HepG2 (cell line): Measurements from ENCODE around the gene CRIM1. TPM values are rescaled to one million over a fixed set of nuclear protein-coding genes. Genes with fewer than 3 reads are reported as not detected.

Experiments
- CREB1 ChIP-seq, 2 experiments: fragments of 450-650 bp in 1 of 2; IDR thresholded peaks; 2 replicates each; pipeline ENCODE4 v1.6.1; 2016 to 2017; ENCODE audit warnings: control low read depth in 1 of 2, mild to moderate bottlenecking in 1 of 2, missing compliant biosample characterization in 1 of 2, missing genetic modification characterization in 1 of 2
- ESRRA ChIP-seq: sonication (generic); formaldehyde crosslinking; IDR thresholded peaks from 2 replicates; pipeline ENCODE4 v1.5.1; 2020; ENCODE audit warnings: mild to moderate bottlenecking, low read depth, missing genetic modification reagents
- ETV5 ChIP-seq: IDR thresholded peaks from 2 replicates; pipeline ENCODE4 v1.6.1; 2018; ENCODE audit warnings: missing biosample characterization, missing genetic modification reagents, inconsistent platforms, borderline replicate concordance
- IRF2 ChIP-seq: IDR thresholded peaks from 2 replicates; pipeline ENCODE4 v1.6.1; 2018; ENCODE audit warnings: missing genetic modification reagents, missing compliant biosample characterization
- PCBP1 ChIP-seq: fragments of 200-400 bp; formaldehyde crosslinking; IDR thresholded peaks from 2 replicates; pipeline ENCODE4 v1.6.1; 2017; ENCODE audit warnings: mild to moderate bottlenecking, low read depth, low read length, borderline replicate concordance
- SMAD9 ChIP-seq: sonication (generic); formaldehyde crosslinking; IDR thresholded peaks from 2 replicates; pipeline ENCODE4 v1.5.1; 2020; ENCODE audit warnings: mild to moderate bottlenecking, missing genetic modification reagents
- ZNF225 ChIP-seq: sonication (generic); formaldehyde crosslinking; IDR thresholded peaks from 2 replicates; pipeline ENCODE4 v1.4.0; 2020; ENCODE audit warnings: mild to moderate bottlenecking, missing genetic modification reagents
- ZNF331 ChIP-seq: sonication (generic); formaldehyde crosslinking; IDR thresholded peaks from 2 replicates; pipeline ENCODE4 v1.4.0; 2020; ENCODE audit warnings: missing genetic modification reagents
- ZNF460 ChIP-seq: sonication (generic); formaldehyde crosslinking; IDR thresholded peaks from 2 replicates; pipeline ENCODE4 v1.5.1; 2020; ENCODE audit warnings: missing genetic modification reagents, mild to moderate bottlenecking, borderline replicate concordance
- ZNF501 ChIP-seq: sonication (generic); formaldehyde crosslinking; IDR thresholded peaks from 2 replicates; pipeline ENCODE4 v1.5.1; 2020; ENCODE audit warnings: mild to moderate bottlenecking, moderate library complexity, missing genetic modification reagents
- ZNF558 ChIP-seq: sonication (generic); formaldehyde crosslinking; IDR thresholded peaks from 2 replicates; pipeline ENCODE4 v1.9.0; 2022; ENCODE audit warnings: mild to moderate bottlenecking, missing genetic modification reagents, borderline replicate concordance
- ZNF652 ChIP-seq: IDR thresholded peaks from 2 replicates; pipeline ENCODE4 v1.6.1; 2016; ENCODE audit warnings: low read depth, borderline replicate concordance
- ZSCAN12 ChIP-seq: sonication (generic); formaldehyde crosslinking; IDR thresholded peaks from 2 replicates; pipeline ENCODE4 v1.9.0; 2021; ENCODE audit warnings: mild to moderate bottlenecking, missing genetic modification reagents
- polyA plus RNA-seq, 8 experiments: library from polyadenylated mRNA; depleted of rRNA in 3 of 8; stranded (reverse) in 7 of 8; unstranded in 1 of 8; fragments of >200 nt; fragmentation: Illumina TruSeq in 4 of 8; extraction: Trizol in 4 of 8; gene quantifications; 2 replicates each; pipeline versions ENCODE4 v1.2.1 to v1.2.3, GENCODE V29; 2011 to 2016; ENCODE audit warnings: low read depth in 4 of 8, missing spikeins in 1 of 8, mixed read lengths in 1 of 8; ENCODE audit not compliant: insufficient read depth in 1 of 8
- total RNA-seq, 5 experiments: library from RNA; depleted of rRNA; stranded (reverse); fragments of >200 nt; fragmentation: Illumina TruSeq; extraction: Trizol; gene quantifications; 2 replicates each; pipeline ENCODE4 v1.2.3, GENCODE V29; 2016; ENCODE audit warnings: low read depth in 1 of 5
- TF ChIP-seq, protein P1 (sequence below): sonication (generic); formaldehyde crosslinking; IDR thresholded peaks from 2 replicates; pipeline ENCODE4 v1.8.0; 2022; ENCODE audit warnings: missing genetic modification reagents, mild to moderate bottlenecking, borderline replicate concordance
- TF ChIP-seq, protein P2 (sequence below), 2 experiments: IDR thresholded peaks; 2 replicates each; pipeline ENCODE4 v1.6.1; 2011 to 2012; ENCODE audit warnings: low read length in 2 of 2, borderline replicate concordance in 1 of 2, low read depth in 1 of 2, mild to moderate bottlenecking in 1 of 2, moderate library complexity in 1 of 2
- TF ChIP-seq, protein P3 (sequence below): sonication (generic); formaldehyde crosslinking; IDR thresholded peaks from 2 replicates; pipeline ENCODE4 v1.4.0; 2020; ENCODE audit warnings: missing genetic modification reagents, mild to moderate bottlenecking, borderline replicate concordance
- TF ChIP-seq, protein P4 (sequence below): sonication (generic); formaldehyde crosslinking; IDR thresholded peaks from 2 replicates; pipeline ENCODE4 v1.5.1; 2020; ENCODE audit warnings: missing genetic modification reagents, mild to moderate bottlenecking, borderline replicate concordance
- TF ChIP-seq, protein P5 (sequence below): sonication (generic); formaldehyde crosslinking; IDR thresholded peaks from 2 replicates; pipeline ENCODE4 v1.8.0; 2022; ENCODE audit warnings: mild to moderate bottlenecking, missing genetic modification reagents, borderline replicate concordance

Gene CRIM1
- total and polyA plus RNA-seq, 2 of the 13 experiments (the other 11 are each of a cell fraction or from before 2014, with no cell fraction given): 39.1 to 69.9 TPM

DNA sequence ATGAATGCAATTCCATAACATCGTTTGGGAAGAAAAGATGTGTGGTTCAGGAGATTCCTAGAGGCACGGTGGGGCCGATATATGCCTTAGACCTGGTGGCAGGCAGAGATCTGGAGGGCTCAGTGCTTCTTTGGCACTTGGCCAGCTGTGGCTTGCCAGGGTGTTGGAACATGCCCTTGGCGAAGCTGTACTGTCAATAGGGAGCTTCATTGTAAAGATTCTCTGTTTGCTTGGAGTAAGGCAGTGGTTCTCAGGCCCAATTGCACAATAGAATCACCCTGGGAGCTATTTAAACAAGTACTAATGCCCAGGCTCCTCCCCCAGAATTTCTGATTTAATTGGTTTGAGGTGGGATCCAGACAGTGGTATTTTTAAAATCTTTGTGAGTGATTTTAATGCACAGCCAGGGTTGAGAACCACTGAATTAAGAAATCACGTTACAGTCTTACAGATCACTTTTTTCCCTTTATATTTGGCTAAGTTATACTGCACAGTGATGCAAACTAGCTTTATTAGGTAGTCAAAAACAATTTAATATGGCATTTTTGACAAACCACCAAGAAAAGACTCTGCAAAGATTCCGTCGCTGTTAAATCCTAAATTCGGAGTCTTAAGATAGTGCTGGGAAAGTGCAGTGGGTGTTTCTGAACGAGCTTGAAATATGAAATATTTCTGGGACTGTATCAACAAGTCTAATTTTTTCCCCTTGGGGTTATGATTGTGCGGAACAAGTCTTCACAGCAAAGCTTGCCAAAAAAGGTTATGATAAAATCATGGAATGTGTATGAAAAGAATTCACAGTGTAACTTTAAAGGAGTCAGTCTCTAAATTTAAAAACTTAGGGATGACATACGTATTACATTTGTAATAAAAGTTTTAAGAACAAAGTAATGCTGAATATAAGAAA lies 78.0 kb downstream of the CRIM1 start (continued):
- TF ChIP-seq ZNF331 (CRISPR knock-in tag): peak; percentile 76
- TF ChIP-seq SMAD9: no peak
- no peak for TF ChIP-seq ZSCAN12 (CRISPR knock-in tag)
- TF ChIP-seq ZNF460 (CRISPR knock-in tag): no peak
- no peak for TF ChIP-seq ESRRA (CRISPR knock-in tag)
- no peak for TF ChIP-seq ZNF501 (CRISPR knock-in tag)
- no peak for TF ChIP-seq ZNF225 (CRISPR knock-in tag)
- TF ChIP-seq ZNF652 (CRISPR knock-in tag): no peak
- TF ChIP-seq, protein P1, sequence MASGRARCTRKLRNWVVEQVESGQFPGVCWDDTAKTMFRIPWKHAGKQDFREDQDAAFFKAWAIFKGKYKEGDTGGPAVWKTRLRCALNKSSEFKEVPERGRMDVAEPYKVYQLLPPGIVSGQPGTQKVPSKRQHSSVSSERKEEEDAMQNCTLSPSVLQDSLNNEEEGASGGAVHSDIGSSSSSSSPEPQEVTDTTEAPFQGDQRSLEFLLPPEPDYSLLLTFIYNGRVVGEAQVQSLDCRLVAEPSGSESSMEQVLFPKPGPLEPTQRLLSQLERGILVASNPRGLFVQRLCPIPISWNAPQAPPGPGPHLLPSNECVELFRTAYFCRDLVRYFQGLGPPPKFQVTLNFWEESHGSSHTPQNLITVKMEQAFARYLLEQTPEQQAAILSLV: no peak
- TF ChIP-seq, protein P2, sequence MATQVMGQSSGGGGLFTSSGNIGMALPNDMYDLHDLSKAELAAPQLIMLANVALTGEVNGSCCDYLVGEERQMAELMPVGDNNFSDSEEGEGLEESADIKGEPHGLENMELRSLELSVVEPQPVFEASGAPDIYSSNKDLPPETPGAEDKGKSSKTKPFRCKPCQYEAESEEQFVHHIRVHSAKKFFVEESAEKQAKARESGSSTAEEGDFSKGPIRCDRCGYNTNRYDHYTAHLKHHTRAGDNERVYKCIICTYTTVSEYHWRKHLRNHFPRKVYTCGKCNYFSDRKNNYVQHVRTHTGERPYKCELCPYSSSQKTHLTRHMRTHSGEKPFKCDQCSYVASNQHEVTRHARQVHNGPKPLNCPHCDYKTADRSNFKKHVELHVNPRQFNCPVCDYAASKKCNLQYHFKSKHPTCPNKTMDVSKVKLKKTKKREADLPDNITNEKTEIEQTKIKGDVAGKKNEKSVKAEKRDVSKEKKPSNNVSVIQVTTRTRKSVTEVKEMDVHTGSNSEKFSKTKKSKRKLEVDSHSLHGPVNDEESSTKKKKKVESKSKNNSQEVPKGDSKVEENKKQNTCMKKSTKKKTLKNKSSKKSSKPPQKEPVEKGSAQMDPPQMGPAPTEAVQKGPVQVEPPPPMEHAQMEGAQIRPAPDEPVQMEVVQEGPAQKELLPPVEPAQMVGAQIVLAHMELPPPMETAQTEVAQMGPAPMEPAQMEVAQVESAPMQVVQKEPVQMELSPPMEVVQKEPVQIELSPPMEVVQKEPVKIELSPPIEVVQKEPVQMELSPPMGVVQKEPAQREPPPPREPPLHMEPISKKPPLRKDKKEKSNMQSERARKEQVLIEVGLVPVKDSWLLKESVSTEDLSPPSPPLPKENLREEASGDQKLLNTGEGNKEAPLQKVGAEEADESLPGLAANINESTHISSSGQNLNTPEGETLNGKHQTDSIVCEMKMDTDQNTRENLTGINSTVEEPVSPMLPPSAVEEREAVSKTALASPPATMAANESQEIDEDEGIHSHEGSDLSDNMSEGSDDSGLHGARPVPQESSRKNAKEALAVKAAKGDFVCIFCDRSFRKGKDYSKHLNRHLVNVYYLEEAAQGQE (IDR thresholded peaks at IDR 0.05; ENCODE audit: borderline replicate concordance in 1 of 2, low read depth in 1 of 2, low read length in 2 of 2): peak in 1 of 2 experiments; percentile 56; a peak in 1 of 4 replicates
- TF ChIP-seq, protein P3, sequence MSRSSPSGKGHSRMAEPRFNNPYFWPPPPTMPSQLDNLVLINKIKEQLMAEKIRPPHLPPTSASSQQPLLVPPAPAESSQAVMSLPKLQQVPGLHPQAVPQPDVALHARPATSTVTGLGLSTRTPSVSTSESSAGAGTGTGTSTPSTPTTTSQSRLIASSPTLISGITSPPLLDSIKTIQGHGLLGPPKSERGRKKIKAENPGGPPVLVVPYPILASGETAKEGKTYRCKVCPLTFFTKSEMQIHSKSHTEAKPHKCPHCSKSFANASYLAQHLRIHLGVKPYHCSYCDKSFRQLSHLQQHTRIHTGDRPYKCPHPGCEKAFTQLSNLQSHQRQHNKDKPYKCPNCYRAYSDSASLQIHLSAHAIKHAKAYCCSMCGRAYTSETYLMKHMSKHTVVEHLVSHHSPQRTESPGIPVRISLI (CRISPR knock-in tag): no peak
- no peak for TF ChIP-seq ZNF558 (CRISPR knock-in tag)
- TF ChIP-seq, protein P4, sequence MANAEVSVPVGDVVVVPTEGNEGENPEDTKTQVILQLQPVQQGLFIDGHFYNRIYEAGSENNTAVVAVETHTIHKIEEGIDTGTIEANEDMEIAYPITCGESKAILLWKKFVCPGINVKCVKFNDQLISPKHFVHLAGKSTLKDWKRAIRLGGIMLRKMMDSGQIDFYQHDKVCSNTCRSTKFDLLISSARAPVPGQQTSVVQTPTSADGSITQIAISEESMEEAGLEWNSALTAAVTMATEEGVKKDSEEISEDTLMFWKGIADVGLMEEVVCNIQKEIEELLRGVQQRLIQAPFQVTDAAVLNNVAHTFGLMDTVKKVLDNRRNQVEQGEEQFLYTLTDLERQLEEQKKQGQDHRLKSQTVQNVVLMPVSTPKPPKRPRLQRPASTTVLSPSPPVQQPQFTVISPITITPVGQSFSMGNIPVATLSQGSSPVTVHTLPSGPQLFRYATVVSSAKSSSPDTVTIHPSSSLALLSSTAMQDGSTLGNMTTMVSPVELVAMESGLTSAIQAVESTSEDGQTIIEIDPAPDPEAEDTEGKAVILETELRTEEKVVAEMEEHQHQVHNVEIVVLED: no peak; the same call in 1 of the 2 replicates
- TF ChIP-seq, protein P5, sequence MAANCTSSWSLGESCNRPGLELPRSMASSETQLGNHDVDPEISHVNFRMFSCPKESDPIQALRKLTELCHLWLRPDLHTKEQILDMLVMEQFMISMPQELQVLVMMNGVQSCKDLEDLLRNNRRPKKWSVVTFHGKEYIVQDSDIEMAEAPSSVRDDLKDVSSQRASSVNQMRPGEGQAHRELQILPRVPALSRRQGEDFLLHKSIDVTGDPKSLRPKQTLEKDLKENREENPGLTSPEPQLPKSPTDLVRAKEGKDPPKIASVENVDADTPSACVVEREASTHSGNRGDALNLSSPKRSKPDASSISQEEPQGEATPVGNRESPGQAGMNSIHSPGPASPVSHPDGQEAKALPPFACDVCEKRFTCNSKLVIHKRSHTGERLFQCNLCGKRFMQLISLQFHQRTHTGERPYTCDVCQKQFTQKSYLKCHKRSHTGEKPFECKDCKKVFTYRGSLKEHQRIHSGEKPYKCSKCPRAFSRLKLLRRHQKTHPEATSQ (CRISPR knock-in tag): peak; percentile 91; the same call in 1 of the 2 replicates
- TF ChIP-seq PCBP1: no peak
- TF ChIP-seq CREB1 (IDR thresholded peaks at IDR 0.05): no peak
- TF ChIP-seq CREB1 (CRISPR knock-in tag; IDR thresholded peaks at IDR 0.05): peak; percentile 27; the same call in 1 of the 2 replicates
- TF ChIP-seq ETV5 (CRISPR knock-in tag): no peak; the same call in 1 of the 2 replicates
- peak; percentile 55; the same call in 1 of the 2 replicates for TF ChIP-seq IRF2 (CRISPR knock-in tag)
